ENCODE data around the gene FARP1.

The FARP1 gene

GRCh38 chr13:98405107-98405571 is 262.2 kb downstream of the FARP1 start:
- TF ChIP-seq ZBTB7A (IDR thresholded peaks at IDR 0.05; ENCODE audit: low read depth): no peak
- no peak for TF ChIP-seq FOXM1 (IDR thresholded peaks at IDR 0.05; ENCODE audit: borderline replicate concordance, low read depth)
- no peak for TF ChIP-seq EGR1 (IDR thresholded peaks at IDR 0.05)
- TF ChIP-seq TAF1 (IDR thresholded peaks at IDR 0.05; ENCODE audit: low read depth): no peak
- no peak for TF ChIP-seq CEBPB (IDR thresholded peaks at IDR 0.05)
- TF ChIP-seq TEAD4 (IDR thresholded peaks at IDR 0.05): no peak
- no peak for TF ChIP-seq MAX (IDR thresholded peaks at IDR 0.05)

- no peak for TF ChIP-seq CEBPB (IDR thresholded peaks at IDR 0.05)
- no peak for TF ChIP-seq USF1 (IDR thresholded peaks at IDR 0.05)
- no peak for TF ChIP-seq TCF12 (IDR thresholded peaks at IDR 0.05; ENCODE audit: low read depth)
- no peak for TF ChIP-seq TEAD4 (IDR thresholded peaks at IDR 0.05)
- TF ChIP-seq NFIC (IDR thresholded peaks at IDR 0.05): no peak
Observed at GRCh38 chr13:98405690-98406344, 262.9 kb downstream of the FARP1 start.

- TF ChIP-seq YY1 (IDR thresholded peaks at IDR 0.05; ENCODE audit: low read depth): no peak
- TF ChIP-seq TCF12 (IDR thresholded peaks at IDR 0.05; ENCODE audit: low read depth): no peak
- TF ChIP-seq ZBTB7A (IDR thresholded peaks at IDR 0.05; ENCODE audit: low read depth): no peak
- no peak for TF ChIP-seq CEBPB (IDR thresholded peaks at IDR 0.05)
- TF ChIP-seq EP300 (IDR thresholded peaks at IDR 0.05; ENCODE audit: borderline replicate concordance): no peak
- no peak for TF ChIP-seq TAF1 (IDR thresholded peaks at IDR 0.05; ENCODE audit: low read depth)
- no peak for TF ChIP-seq USF1 (IDR thresholded peaks at IDR 0.05)
- no peak for TF ChIP-seq FOXM1 (IDR thresholded peaks at IDR 0.05; ENCODE audit: borderline replicate concordance, low read depth)
- no peak for TF ChIP-seq NFIC (IDR thresholded peaks at IDR 0.05)
- no peak for TF ChIP-seq CREB1 (IDR thresholded peaks at IDR 0.05; ENCODE audit: low read depth)
- no peak for TF ChIP-seq REST (IDR thresholded peaks at IDR 0.05; ENCODE audit: low read depth)
- TF ChIP-seq EGR1 (IDR thresholded peaks at IDR 0.05): no peak
- no peak for TF ChIP-seq MAX (IDR thresholded peaks at IDR 0.05)
- TF ChIP-seq TEAD4 (IDR thresholded peaks at IDR 0.05): no peak
- no peak for TF ChIP-seq RAD21 (IDR thresholded peaks at IDR 0.05; ENCODE audit: low read depth)
Observed at GRCh38 chr13:98406427-98406826, 263.5 kb downstream of the FARP1 start.

GRCh38 chr13:98406971-98407370 is 264.1 kb downstream of the FARP1 start:
- TF ChIP-seq MAX (IDR thresholded peaks at IDR 0.05) (no peak), ZBTB7A (IDR thresholded peaks at IDR 0.05; ENCODE audit: low read depth) (no peak), YY1 (IDR thresholded peaks at IDR 0.05; ENCODE audit: low read depth) (no peak)

GRCh38 chr13:98407575-98407974 is 264.7 kb downstream of the FARP1 start:
- TF ChIP-seq TEAD4 (IDR thresholded peaks at IDR 0.05): no peak
- no peak for TF ChIP-seq TCF12 (IDR thresholded peaks at IDR 0.05; ENCODE audit: low read depth)
- no peak for TF ChIP-seq ZBTB7A (IDR thresholded peaks at IDR 0.05; ENCODE audit: low read depth)
- TF ChIP-seq NFIC (IDR thresholded peaks at IDR 0.05): no peak
- no peak for TF ChIP-seq FOXM1 (IDR thresholded peaks at IDR 0.05; ENCODE audit: borderline replicate concordance, low read depth)
- TF ChIP-seq TAF1 (IDR thresholded peaks at IDR 0.05; ENCODE audit: low read depth): no peak
- no peak for TF ChIP-seq EGR1 (IDR thresholded peaks at IDR 0.05)
- no peak for TF ChIP-seq CEBPB (IDR thresholded peaks at IDR 0.05)
- no peak for TF ChIP-seq MAX (IDR thresholded peaks at IDR 0.05)
- TF ChIP-seq USF1 (IDR thresholded peaks at IDR 0.05): no peak

- no peak for TF ChIP-seq RAD21 (IDR thresholded peaks at IDR 0.05; ENCODE audit: low read depth)
- TF ChIP-seq CEBPB (IDR thresholded peaks at IDR 0.05): no peak
- no peak for TF ChIP-seq EP300 (IDR thresholded peaks at IDR 0.05; ENCODE audit: borderline replicate concordance)
- TF ChIP-seq REST (IDR thresholded peaks at IDR 0.05; ENCODE audit: low read depth): no peak
- TF ChIP-seq YY1 (IDR thresholded peaks at IDR 0.05; ENCODE audit: low read depth): no peak
- TF ChIP-seq EGR1 (IDR thresholded peaks at IDR 0.05): no peak
- no peak for TF ChIP-seq TCF12 (IDR thresholded peaks at IDR 0.05; ENCODE audit: low read depth)
- no peak for TF ChIP-seq TAF1 (IDR thresholded peaks at IDR 0.05; ENCODE audit: low read depth)
Observed at GRCh38 chr13:98409281-98409680, 266.4 kb downstream of the FARP1 start.
